GM19239 (cell line): ENCODE results near the gene VMAC.

Experiments
- DNase-seq: peaks from one replicate; pipeline ENCODE4 v3.0.0; 2011; ENCODE audit warnings: low spot score; ENCODE audit not compliant: insufficient read length
- FAIRE-seq: peaks from 2 replicates; lab custom pipeline; 2011; peaks lifted over from hg19 to GRCh38; lab: Jason Lieb, UNC

Gene VMAC

GRCh38 chr19:5948752-5949564, 44.3 kb downstream of the VMAC start:
- DNase-seq (no peak), FAIRE-seq (no peak)

- DNase-seq: no peak
- no peak for FAIRE-seq
Measured at GRCh38 chr19:5949792-5950305, 45.2 kb downstream of the VMAC start.

GRCh38 chr19:5950741-5951140, 46.1 kb downstream of the VMAC start:
- no peak for FAIRE-seq
- DNase-seq: no peak

GRCh38 chr19:5951338-5951861, 46.7 kb downstream of the VMAC start:
- peak; percentile 54 for DNase-seq
- FAIRE-seq: no peak

- DNase-seq (no peak), FAIRE-seq (no peak)
Measured at GRCh38 chr19:5952193-5953029, 47.7 kb downstream of the VMAC start.

GRCh38 chr19:5953030-5953589, 48.4 kb downstream of the VMAC start:
- FAIRE-seq (peak; percentile 51), DNase-seq (no peak)

- FAIRE-seq (peak; percentile 61), DNase-seq (no peak)
Measured at GRCh38 chr19:5953680-5954213, 49.1 kb downstream of the VMAC start.

- DNase-seq (no peak), FAIRE-seq (no peak)
Measured at GRCh38 chr19:5954293-5954692, 49.6 kb downstream of the VMAC start.

GRCh38 chr19:5955636-5955935, 50.9 kb downstream of the VMAC start:
- no peak for FAIRE-seq
- DNase-seq: no peak

GRCh38 chr19:5956323-5956722, 51.7 kb downstream of the VMAC start:
- FAIRE-seq (no peak), DNase-seq (no peak)

- FAIRE-seq (no peak), DNase-seq (no peak)
Measured at GRCh38 chr19:5956728-5957127, 52.1 kb downstream of the VMAC start.

GRCh38 chr19:5957170-5957569, 52.5 kb downstream of the VMAC start:
- DNase-seq (no peak), FAIRE-seq (no peak)

- FAIRE-seq (no peak), DNase-seq (no peak)
Measured at GRCh38 chr19:5958074-5958850, 53.6 kb downstream of the VMAC start.

GRCh38 chr19:5958851-5959122, 54.1 kb downstream of the VMAC start:
- DNase-seq (no peak), FAIRE-seq (no peak)

GRCh38 chr19:5959260-5960004, 54.8 kb downstream of the VMAC start:
- DNase-seq (no peak), FAIRE-seq (no peak)
